Aorta (tissue), 5 donors: ENCODE measurements around the gene TNRC6A. TPM values are rescaled to one million over a fixed set of nuclear protein-coding genes. Genes with fewer than 3 reads are reported as not detected.
"Not testable (repeated sequence)": the region's sequence is repeated elsewhere in the genome, so short reads cannot be mapped to it uniquely, and the experiment has no call there.

Experiments used
- ATAC-seq: fragments of 200-7000 bp; cut with Tn5 transposase; one replicate; pipeline ENCODE4 v1.9.1; 2022; ENCODE audit warnings: moderate library complexity; ENCODE audit not compliant: low FRiP score
- DNase-seq, 2 donors: peaks; one replicate each; pipeline ENCODE4 v3.0.0-alpha.2; 2020
- H3K27ac ChIP-seq, 2 donors: one replicate each; pipeline ENCODE4 v1.5.1; 2013; ENCODE audit warnings: low read length in 2 of 2, mild to moderate bottlenecking in 2 of 2, moderate library complexity in 2 of 2, control low read depth in 1 of 2, inconsistent platforms in 1 of 2, low read depth in 1 of 2
- H3K27me3 ChIP-seq, 2 donors: one replicate each; pipeline ENCODE4 v1.6.1; 2013; ENCODE audit warnings: control low read depth in 1 of 2, low read length in 1 of 2, mild to moderate bottlenecking in 1 of 2, moderate library complexity in 1 of 2; ENCODE audit not compliant: insufficient read depth in 2 of 2, control insufficient read depth in 1 of 2
- H3K36me3 ChIP-seq, 2 donors: one replicate each; pipeline ENCODE4 v1.6.1; 2013; ENCODE audit warnings: control low read depth in 1 of 2, low read length in 1 of 2, mild to moderate bottlenecking in 1 of 2; ENCODE audit not compliant: insufficient read depth in 2 of 2, control insufficient read depth in 1 of 2
- H3K4me1 ChIP-seq, 2 donors: one replicate each; pipeline ENCODE4 v1.6.1; 2013; ENCODE audit warnings: low read length in 2 of 2, control low read depth in 1 of 2, mild to moderate bottlenecking in 1 of 2, moderate library complexity in 1 of 2; ENCODE audit not compliant: insufficient read depth in 2 of 2, control insufficient read depth in 1 of 2
- H3K4me3 ChIP-seq, 2 donors: one replicate each; pipeline ENCODE4 v1.5.1; 2013; ENCODE audit warnings: low read length in 2 of 2, control low read depth in 1 of 2, mild to moderate bottlenecking in 1 of 2
- H3K9me3 ChIP-seq: one replicate; pipeline ENCODE4 v1.6.1; 2013; ENCODE audit warnings: mild to moderate bottlenecking, low read length; ENCODE audit not compliant: control insufficient read depth
- WGBS, 2 donors: extraction: QIAGEN DNeasy Blood & Tissue Kit; methylation state at CpG; one replicate each; pipeline ENCODE4 v1.1.7; 2013; 5-methylcytosine and 5-hydroxymethylcytosine counted together
- intact Hi-C, 2 donors: fragments of 100-400 bp; cut with DNase I; formaldehyde crosslinking; loops; one replicate each; pipeline versions ENCODE4 v1.14.2 to v1.15.0; 2022
- polyA plus RNA-seq, 2 donors: library from polyadenylated mRNA; stranded (reverse); fragments of 200-250 nt; gene quantifications; one replicate each; pipeline ENCODE4 v1.2.3, GENCODE V29; 2013
- total RNA-seq, 2 donors: library from RNA; stranded (reverse); fragmentation: NEBNext Ultra II Directional; extraction: Animal tissue kit (Norgen Biotek cat#: 25700); gene quantifications; one replicate each; pipeline ENCODE4 v1.2.1, GENCODE V29; 2021
- donor health status: healthy with polysubstance abuse.
- donor health status: Bipolar disorder and iron deficiency.
- donor health status: DM: no; HTN: no; CAD: no.
- donor health status: DM: no; HTN: no; CAD: no.
- donor health status: DM: yes; HTN: yes; CAD: no.

TNRC6A gene
- total and polyA plus RNA-seq, 4 donors = 8.8 to 98.3 (median 52.3) TPM

GRCh38 chr16:24852281-24852721 lies 122.8 kb downstream of the TNRC6A start:
- intact Hi-C loops = no loop called here
- WGBS, 2 donors = 67 to 69% methylated on average over 8 of the region's 8 CpGs
- DNase-seq = no peak

DNA sequence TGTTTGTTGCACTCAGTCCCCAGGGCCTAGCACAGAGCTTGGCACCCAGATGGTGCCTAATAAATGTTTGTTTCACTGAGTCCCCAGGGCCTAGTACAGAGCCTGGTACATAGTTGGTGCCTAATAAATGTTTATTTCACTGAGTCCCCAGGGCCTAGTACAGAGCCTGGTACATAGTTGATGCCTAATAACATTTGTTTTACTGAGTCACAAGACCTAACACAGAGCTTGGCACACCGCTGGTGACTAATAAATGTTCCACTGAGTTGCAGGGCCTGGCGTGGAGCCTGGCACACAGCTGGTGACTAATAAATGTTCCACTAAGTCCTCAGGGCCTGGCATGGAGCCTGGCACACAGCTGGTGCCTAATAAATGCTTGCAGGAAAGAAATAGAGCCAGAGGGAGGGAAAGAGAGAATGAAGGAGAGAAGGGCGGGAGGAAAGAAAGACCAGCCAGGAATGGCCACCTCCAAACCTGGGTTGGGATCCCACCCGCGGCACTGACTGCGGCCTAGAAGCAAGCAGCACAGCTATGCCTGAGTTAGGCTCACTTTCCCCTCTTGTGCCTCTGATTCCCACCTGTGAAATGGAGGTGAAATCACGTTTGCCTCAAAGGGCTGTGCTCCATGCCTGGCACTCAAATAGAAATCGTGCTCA lies 123.8 kb downstream of the TNRC6A start:
- ATAC-seq (no peak), DNase-seq (no peak)
- intact Hi-C loops = no loop called here
- Histone ChIP-seq H3K9me3 (no peaks in the 10 kb centered on the region), H3K27me3 (no peaks in the 10 kb centered on the region), H3K36me3 (no peaks in the 10 kb centered on the region), H3K4me3 (no peak overlapping the region), H3K4me1 (no peaks in the 10 kb centered on the region), H3K27ac (no peak overlapping the region)
- 70 to 75% methylated on average over 8 of the region's 8 CpGs for WGBS, 2 donors

More at GRCh38 chr16:24852281-24852721, 122.8 kb downstream of the TNRC6A start:
- Histone ChIP-seq H3K4me3 (no peak overlapping the region), H3K36me3 (no peaks in the 10 kb centered on the region), H3K27ac (no peak overlapping the region), H3K9me3 (no peaks in the 10 kb centered on the region), H3K4me1 (no peaks in the 10 kb centered on the region), H3K27me3 (no peaks in the 10 kb centered on the region)
- no peak for ATAC-seq

- Histone ChIP-seq H3K27me3 (no peaks in the 10 kb centered on the region), H3K4me1 (no peaks in the 10 kb centered on the region), H3K27ac (no peak overlapping the region), H3K4me3 (no peak overlapping the region), H3K9me3 (no peaks in the 10 kb centered on the region), H3K36me3 (no peaks in the 10 kb centered on the region)
- ATAC-seq = no peak
- DNase-seq = no peak
- 8 to 11% methylated on average over 18 of the region's 18 CpGs for WGBS, 2 donors
- intact Hi-C loops = no loop called here
These were observed 124.4 kb downstream of the TNRC6A start for GRCh38 chr16:24853830-24854229.

- no peak overlapping the region for H3K27ac ChIP-seq
- H3K9me3 ChIP-seq = no peaks in the 10 kb centered on the region
- no peaks in the 10 kb centered on the region for H3K27me3 ChIP-seq
- intact Hi-C loops = no loop called here
- DNase-seq = no peak
- H3K4me3 ChIP-seq = no peak overlapping the region
- no peaks in the 10 kb centered on the region for H3K4me1 ChIP-seq
- ATAC-seq = no peak
- no peaks in the 10 kb centered on the region for H3K36me3 ChIP-seq
These were observed 125.2 kb downstream of the TNRC6A start for GRCh38 chr16:24854607-24855171.

GRCh38 chr16:24855678-24856077 lies 126.2 kb downstream of the TNRC6A start:
- 65 to 69% methylated on average over 5 of the region's 5 CpGs for WGBS, 2 donors
- Histone ChIP-seq H3K4me1 (no peaks in the 10 kb centered on the region), H3K27ac (no peak overlapping the region), H3K36me3 (no peaks in the 10 kb centered on the region), H3K4me3 (no peak overlapping the region), H3K27me3 (no peaks in the 10 kb centered on the region), H3K9me3 (no peaks in the 10 kb centered on the region)
- no peak for DNase-seq
- intact Hi-C loops = no loop called here
- no peak for ATAC-seq

- WGBS, 2 donors = 83 to 87% methylated on average over 8 of the region's 8 CpGs
- ATAC-seq, H3K27ac ChIP-seq, H3K27me3 ChIP-seq, H3K4me1 ChIP-seq, H3K4me3 ChIP-seq, H3K9me3 ChIP-seq, DNase-seq, H3K36me3 ChIP-seq, intact Hi-C loops: not testable (repeated sequence)
These were observed 127.4 kb downstream of the TNRC6A start for GRCh38 chr16:24856871-24857270.

GRCh38 chr16:24858219-24859041 lies 129.0 kb downstream of the TNRC6A start:
- Histone ChIP-seq H3K27me3 (no peaks in the 10 kb centered on the region), H3K4me3 (no peak overlapping the region), H3K36me3 (no peaks in the 10 kb centered on the region), H3K9me3 (no peaks in the 10 kb centered on the region), H3K27ac (no peak overlapping the region), H3K4me1 (no peaks in the 10 kb centered on the region)
- WGBS, 2 donors = 26 to 28% methylated on average over 9 of the region's 9 CpGs
- intact Hi-C loops = no loop called here
- peak; percentile 63 to 81 for DNase-seq
- no peak for ATAC-seq

DNA sequence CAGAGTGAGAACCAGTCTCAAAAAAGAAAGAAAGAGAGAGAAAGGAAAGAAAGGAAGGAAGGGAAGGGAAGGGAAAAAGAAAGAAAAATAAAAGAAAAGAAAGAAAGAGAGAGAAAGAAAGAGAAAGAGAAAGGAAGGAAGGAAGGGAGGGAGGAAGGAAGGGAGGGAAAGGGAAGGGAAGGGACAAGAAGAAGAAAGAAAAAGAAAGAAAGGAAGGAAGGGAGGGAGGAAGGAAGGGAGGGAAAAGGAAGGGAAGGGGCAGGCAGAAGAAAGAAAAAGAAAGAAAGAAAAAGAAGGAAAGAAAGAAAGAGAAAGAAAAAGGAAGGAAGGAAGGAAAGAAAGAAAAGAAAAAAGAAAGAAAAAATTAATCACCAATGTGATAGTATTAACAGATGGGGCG lies 132.0 kb downstream of the TNRC6A start:
- 70 to 87% methylated on average over 1 of the region's 1 CpG for WGBS, 2 donors
- Histone ChIP-seq H3K27ac (no peak overlapping the region), H3K4me1 (no peaks in the 10 kb centered on the region), H3K27me3 (no peaks in the 10 kb centered on the region), H3K4me3 (no peak overlapping the region), H3K9me3 (peaks cover 5% of the 10 kb centered on the region), H3K36me3 (no peaks in the 10 kb centered on the region)
- DNase-seq = no peak
- no peak for ATAC-seq
- intact Hi-C loops = no loop called here
